EH (cell line): ENCODE data around the gene TMEM239.
"Not testable (repeated sequence)": the region's sequence is repeated elsewhere in the genome, so short reads cannot be mapped to it uniquely, and the experiment has no call there.

ENCODE experiments used
- DNase-seq: peaks from one replicate; pipeline ENCODE4 v3.0.0-alpha.2; 2015; ENCODE audit warnings: low read depth

The TMEM239 gene

DNA sequence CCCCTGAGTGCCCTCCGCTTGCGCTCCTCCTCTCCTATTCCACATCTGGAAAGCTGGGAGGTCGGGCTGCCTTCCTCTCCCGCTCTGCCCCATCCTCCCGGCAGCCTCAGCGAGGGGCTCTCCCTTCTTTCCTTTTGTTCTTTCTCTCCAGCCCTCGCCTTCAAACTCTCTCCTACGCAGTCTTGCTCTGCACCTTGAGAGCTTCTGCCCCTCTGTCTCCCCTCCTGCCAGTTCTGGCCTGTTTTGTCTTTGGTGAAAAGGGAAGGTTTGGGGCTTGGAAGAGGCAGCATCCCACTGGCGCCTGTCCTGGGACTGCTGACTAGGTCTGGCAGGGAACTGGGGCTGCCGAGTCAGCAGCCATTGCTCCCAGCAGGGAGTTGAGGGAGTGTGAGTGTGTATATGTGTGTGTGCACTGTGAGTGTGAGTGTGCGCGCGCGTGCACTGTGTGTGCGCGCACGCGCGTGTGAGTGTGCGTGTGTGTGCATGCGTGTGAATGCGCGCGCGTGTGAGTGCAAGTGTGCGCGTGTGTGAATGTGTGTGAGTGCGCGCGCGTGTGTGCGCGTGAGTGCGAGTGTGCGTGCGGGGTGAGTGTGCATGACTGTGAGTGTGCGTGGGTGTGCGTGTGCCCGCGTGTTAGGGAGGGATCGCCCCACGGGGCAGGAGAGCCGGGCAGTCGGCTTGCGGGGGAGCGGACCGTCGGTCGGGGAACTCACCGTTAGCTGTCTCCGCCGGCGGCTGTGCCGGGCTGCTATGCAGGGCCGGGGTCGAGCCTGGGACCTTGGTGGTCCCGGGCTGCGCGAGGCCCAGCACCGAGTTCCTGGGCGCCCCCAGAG lies 16.3 kb upstream of the TMEM239 start:
- DNase-seq: peak; percentile 32

DNA sequence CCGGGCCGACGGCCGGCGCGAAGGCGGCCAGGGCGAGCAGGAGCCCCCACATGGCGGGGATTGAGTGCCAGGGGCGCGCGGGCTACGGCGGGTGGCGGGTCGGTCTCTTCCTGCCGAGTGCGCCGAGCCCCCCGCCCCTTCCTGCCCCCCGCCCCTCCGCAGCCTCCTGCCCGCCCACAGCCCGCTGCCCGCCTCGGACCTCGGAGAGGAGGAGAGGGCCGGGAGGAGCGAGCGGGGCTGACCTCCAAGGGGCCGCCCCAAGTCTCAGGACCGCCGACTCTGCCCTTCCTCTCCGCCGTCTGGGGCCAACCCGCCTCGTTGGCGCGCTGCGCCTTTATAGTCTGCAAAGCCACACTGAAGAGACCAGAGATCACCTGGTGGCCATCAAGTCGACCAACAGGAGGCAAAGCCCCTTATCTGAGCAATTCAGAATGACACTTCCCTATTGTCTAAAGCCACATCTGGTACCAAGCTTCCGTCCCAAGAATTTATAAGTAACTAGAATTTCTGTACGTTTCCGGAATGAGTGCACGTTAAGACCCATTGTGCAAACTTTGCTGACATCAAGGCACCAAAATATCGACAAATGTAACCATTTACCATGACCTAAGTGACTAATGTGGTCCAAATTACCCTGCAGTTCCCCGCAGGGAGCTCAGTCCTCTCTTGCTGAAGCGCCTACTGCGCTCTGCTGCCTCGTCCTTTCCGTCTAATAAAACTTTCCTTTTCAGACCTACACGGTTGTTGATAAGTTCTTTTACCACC lies 15.5 kb upstream of the TMEM239 start, which contains the start of gene CPXM1:
CPXM1 (minus strand) TSS at position 107 of the 765 bp plus-strand sequence; CDS start at position 52, 55 bp downstream.
- DNase-seq: no peak

DNA sequence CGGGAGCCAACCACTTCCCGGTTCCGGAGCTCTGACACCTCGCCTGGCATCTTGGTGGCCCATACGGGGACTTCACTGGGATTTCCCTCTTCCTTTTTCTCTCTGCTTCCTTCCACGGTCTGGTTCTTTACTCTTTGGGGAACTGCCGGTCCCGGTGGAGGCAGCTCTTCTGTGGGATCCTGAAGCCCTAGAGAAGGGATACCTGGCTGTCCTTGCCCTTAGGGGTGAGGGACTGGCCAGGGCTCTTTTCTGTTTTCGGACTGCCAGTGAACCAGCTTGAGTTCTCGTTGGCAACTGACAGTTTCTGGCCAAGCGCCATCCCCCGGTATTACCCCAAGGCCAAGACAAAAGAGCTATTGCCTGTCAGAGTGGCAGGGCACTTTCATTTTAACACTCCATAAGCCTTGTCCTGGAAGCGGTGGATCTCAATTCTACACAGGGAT lies 14.9 kb upstream of the TMEM239 start:
- DNase-seq: no peak

DNA sequence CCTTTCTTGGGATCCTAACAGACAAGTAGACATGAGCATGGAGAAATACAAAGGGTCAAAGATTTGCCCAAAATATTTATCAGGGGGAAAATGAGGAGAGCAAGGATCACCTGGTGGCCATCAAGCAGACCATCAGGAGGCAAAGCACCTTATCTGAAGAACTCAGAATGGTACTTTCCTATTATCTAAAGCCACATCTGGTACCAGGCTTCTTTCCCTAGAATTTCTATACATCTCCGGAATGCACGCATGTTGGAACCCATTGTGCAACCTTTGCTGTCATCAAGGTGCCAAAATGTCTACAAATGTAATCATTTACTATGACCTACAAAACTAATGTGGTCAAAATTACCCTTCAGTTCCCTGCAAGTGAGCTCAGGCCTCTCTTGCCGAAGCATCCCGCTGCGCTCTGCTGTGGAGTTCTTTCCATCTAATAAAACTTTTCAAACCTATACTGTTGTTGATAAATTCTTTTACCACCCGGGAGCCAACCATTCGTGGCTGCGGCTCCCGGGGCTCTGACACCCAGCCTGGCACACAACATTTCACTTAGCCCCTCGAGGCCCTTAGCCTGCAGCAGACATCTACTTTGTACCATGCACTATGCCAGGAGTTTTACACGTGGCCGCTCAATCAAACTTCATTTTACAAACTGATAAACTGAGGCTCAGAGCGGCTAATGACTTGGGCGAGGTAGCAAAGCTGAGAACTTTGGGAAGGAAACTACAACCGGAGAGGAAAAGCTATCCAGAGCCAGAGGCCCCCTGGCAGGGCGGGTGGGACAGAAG lies 11.9 kb upstream of the TMEM239 start:
- DNase-seq: no peak

DNA sequence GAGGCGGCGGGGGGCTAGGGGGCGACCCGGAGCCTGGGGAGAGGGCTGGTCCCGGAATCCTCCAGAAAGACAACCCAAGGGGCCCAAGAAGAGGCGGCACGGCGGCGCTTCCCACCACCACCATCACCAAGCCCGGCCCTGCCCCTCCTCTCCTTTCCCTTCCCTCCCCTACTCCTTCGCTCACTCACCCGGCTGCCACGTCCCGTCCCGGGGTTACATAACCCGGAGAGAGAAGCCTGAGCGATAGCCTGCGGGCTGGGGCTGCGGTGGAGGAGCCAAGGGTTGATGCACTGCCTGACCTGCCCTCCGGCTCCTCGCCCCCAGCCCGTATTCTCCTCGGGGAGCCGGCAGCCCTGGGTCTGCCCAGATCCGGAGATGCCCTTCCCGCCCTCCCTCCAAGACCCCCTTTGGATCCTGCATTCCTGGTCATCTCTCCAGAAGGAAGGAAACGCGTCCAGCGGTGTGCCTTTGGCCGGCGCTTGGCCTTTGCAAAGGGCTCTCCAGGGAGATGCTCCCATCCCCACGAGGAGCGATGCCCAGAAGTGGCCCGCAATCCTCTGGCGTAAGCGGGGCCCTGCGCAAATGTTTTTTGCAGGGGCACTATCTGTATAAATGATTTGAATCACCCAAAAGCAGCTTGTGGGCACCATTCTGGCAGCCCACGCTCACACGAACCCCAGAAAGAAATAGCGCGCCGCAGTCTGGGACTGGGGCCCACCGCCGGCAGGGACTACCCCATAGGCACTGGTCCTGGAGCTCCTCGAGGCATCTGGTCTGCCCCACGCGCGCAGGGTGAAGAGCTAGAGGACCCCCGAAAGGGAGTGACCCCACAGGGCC lies 11.1 kb upstream of the TMEM239 start:
- DNase-seq: peak; percentile 29

- no peak for DNase-seq
These were observed 10.3 kb upstream of the TMEM239 start for GRCh38 chr20:2805689-2806350.

DNA sequence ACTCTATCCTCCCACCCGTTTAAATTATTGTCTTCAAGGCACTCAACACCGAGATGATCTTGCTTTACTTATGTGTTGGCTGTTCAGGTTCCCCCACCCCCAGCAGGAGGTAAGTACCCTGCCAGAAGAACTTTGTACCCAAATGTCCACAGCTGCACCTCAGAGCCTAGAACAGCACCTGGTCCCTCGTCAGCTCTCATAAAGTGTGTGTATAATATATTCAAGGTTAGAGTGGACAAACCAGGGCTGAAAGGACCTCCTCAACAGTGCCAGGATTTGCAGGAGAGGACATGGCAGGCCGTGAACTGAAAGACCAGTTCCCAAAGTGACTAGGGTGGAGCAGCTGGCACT lies 9.8 kb upstream of the TMEM239 start:
- no peak for DNase-seq

- no peak for DNase-seq
These were observed 9.1 kb upstream of the TMEM239 start for GRCh38 chr20:2807019-2807418.

DNA sequence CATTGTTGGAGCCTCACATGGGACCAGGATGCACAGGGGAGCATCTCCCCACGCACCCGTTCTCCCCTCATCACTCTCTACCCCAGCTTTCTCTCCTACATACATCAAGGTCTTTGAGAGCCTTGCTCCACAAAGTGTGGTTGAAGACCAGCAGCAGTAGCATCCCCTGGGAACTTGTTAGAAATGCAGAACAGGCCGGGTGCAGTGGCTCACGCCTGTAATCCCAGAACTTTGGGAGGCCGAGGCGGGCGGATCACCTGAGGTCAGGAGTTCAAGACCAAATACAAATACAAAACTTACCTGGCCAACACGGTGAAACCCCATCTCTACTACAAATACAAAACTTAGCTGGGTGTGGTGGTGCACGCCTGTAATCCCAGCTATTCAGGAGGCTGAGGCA lies 8.2 kb upstream of the TMEM239 start:
- DNase-seq: not testable (repeated sequence)

DNA sequence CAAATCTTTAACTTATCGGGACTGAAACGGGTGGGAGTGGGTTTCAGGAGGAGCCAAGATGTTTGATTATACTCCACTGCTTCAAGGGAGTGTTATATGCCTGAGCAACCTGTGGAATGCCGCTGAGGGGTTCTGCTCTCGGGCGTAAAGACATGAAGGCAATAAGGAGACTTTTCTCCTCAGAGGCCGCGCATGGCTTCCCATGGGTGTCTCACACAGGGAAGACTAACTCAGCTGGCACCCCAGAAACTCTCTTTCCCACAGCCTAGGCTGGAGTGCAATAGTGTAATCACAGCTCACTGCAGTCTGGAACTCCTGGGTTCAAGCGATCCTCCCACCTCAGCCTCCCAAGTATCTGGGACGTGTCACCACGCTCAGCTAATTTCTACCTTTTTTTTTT lies 6.5 kb upstream of the TMEM239 start:
- no peak for DNase-seq

GRCh38 chr20:2812189-2812588 lies 4.0 kb upstream of the TMEM239 start:
- no peak for DNase-seq

DNA sequence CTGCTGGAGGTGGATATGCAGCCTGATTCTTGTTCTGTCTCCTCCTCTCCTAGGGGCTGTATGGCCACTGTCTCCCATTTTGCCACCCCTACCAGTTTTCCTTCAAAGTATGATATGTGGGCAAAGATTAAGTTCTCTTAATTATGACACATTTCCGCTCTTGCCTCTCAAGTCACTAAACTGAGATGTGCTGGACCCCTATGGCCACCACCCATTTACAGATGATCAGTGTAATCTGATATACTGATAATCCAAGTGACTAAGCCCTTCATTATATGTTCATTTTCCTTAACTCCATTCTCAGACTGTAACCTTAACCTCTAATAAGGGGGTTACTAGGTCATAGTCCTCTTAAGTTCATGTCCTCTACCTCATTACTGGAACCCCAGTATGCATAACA lies 2.1 kb upstream of the TMEM239 start:
- DNase-seq: peak; percentile 39

DNA sequence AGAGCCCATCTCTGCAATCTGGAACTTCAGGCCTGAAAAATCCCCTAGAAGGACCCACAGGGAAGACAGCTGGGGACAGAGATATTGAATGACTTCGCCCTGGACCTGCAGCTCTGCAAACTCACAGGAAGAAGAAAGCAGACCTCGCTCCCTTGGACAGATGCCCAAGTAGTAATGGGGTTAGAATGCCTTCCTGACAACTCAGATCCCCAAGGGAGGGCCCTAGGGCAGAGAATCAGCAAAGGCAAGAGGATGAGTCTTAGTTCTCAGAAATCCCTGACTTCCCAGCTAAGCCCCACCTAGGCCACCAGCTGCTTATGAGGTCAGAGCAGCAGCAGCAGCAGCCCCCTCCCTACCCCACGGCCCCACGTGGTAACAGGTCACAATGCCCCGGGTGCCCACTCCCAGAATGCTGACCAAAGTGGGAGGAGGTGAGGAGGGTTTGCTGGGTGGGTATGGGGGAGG lies 1.5 kb upstream of the TMEM239 start, which contains the start of gene C20orf141:
C20orf141 (plus strand) TSS at position 401 of the 465 bp plus-strand sequence. CDS start 198 bp downstream, outside the sequence.
- DNase-seq: peak; percentile 99

DNA sequence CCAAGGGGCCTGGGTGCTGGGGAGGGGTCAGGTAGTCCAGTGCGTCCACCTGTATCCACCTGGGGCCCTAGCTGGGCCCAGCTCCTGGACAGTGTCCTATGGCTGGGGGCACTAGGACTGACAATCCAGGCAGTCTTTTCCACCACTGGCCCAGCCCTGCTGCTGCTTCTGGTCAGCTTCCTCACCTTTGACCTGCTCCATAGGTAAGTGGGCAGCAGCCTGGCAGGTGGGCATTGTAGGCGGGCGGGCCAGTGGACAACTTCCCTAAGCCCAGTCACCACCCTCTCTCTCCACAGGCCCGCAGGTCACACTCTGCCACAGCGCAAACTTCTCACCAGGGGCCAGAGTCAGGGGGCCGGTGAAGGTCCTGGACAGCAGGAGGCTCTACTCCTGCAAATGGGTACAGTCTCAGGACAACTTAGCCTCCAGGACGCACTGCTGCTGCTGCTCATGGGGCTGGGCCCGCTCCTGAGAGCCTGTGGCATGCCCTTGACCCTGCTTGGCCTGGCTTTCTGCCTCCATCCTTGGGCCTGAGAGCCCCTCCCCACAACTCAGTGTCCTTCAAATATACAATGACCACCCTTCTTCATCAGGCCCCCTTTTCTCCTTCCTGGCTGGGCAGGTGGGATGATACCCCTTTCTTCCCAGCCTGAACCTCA lies 793 bp upstream of the TMEM239 start:
- DNase-seq: no peak

DNA sequence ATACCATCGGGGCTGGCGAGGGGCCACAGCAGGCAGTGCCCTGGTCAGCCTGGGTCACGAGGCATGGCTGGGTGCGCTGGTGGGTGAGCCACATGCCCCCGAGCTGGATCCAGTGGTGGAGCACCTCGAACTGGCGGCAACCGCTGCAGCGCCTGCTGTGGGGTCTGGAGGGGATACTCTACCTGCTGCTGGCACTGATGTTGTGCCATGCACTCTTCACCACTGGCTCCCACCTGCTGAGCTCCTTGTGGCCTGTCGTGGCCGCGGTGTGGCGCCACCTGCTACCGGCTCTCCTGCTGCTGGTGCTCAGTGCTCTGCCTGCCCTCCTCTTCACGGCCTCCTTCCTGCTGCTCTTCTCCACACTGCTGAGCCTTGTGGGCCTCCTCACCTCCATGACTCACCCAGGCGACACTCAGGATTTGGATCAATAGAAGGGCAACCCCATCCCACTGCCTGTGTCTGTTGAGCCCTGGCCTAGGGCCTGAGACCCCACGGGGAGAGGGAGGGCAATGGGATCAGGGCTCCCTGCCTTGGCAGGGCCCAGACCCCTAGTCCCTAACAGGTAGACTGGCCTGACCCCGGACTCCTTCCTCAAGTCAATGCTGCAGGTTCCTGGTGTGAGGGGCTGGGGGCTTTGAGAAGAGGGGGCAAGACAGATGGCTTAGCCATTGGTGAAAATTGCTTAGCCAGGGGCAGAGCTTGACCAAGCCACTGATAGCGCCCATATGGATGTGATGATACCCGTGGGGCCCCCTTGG lies 598 bp downstream of the TMEM239 start:
- DNase-seq: no peak

GRCh38 chr20:2817341-2817726 lies 1.2 kb downstream of the TMEM239 start:
- no peak for DNase-seq

DNA sequence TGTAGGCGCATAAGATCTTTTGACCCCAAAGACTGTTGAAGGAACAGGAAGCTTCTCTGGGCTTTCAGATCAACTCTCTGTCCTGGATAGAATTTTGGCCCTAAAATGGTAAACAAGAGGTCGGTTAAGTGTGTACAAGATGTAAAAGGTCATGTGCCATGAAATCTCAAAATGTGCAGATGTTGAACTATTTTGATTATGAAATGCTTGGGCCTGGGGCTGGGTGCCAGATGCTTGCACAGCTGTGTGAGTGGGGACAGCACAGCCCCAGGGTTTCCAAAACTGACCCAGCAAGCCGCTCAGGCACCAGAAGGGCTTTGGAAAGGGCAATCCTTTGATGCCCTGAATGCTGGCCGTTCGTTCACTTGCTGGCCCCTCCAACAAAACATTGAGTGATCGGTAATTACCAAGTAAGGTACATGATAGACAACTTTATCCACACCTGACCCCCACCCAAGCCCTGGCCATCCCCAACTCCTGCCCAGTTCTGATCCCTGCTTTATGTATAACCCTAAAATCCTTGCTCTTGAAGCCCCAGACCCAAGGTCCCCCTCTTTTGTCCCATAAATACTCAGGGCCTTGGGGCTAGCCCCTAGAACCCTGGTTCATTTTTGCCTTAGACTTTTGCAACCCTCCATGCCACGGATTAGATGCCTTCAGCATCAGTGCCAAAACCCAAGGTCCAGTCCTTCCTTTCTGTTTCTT lies 1.9 kb downstream of the TMEM239 start:
- DNase-seq: no peak

- DNase-seq: peak; percentile 90
These were observed 4.1 kb downstream of the TMEM239 start for GRCh38 chr20:2820084-2820895.
